GM18870 (cell line): ENCODE results near the gene CARMIL1.

Experiments
- ATAC-seq: cut with Tn5 transposase; IDR thresholded peaks from one replicate; pipeline ENCODE4 v1.9.1; 2021; ENCODE audit warnings: moderate library complexity; ENCODE audit not compliant: unreplicated experiment

Gene CARMIL1

GRCh38 chr6:25601800-25602673 lies 322.9 kb downstream of the CARMIL1 start:
- no peak for ATAC-seq

- ATAC-seq = no peak
These were observed 323.5 kb downstream of the CARMIL1 start for GRCh38 chr6:25602674-25602982.

GRCh38 chr6:25603251-25603650 lies 324.1 kb downstream of the CARMIL1 start:
- ATAC-seq = no peak

GRCh38 chr6:25606151-25606550 lies 327.0 kb downstream of the CARMIL1 start:
- no peak for ATAC-seq

DNA sequence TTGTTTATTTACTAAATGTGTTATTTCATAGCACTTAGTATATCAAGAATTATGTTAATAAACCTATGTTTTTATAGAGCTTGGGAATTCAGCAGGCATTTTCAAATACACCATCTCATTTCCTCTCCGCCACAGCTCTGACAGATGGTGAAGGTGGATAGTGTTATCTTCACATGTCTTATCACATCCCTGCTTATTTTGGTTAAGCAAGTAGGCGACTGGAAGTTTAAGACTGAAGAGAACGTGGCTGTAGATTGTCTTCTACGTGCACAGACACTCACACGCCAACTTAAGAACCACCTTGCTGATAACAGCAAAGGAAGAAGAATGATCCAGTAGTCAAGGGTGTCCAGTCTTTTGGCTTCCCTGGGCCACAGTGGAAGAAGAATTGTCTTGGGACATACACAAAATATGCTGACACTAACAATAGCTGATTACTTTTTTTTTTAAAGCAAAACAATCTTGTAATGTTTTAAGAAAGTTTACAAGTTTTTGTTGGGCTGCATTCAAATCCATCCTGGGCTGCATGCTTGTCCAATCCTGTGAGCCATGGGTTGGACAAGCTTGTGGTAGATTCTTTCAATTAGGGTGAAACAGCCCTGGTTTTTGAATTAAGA lies 329.5 kb downstream of the CARMIL1 start:
- no peak for ATAC-seq

GRCh38 chr6:25612666-25613065 lies 333.5 kb downstream of the CARMIL1 start:
- no peak for ATAC-seq

GRCh38 chr6:25613415-25613814 lies 334.2 kb downstream of the CARMIL1 start:
- ATAC-seq = no peak

- ATAC-seq = no peak
These were observed 334.9 kb downstream of the CARMIL1 start for GRCh38 chr6:25614052-25614451.

- no peak for ATAC-seq
These were observed 336.3 kb downstream of the CARMIL1 start for GRCh38 chr6:25615471-25615870.

- ATAC-seq = no peak
These were observed 338.8 kb downstream of the CARMIL1 start for GRCh38 chr6:25617997-25618396.

DNA sequence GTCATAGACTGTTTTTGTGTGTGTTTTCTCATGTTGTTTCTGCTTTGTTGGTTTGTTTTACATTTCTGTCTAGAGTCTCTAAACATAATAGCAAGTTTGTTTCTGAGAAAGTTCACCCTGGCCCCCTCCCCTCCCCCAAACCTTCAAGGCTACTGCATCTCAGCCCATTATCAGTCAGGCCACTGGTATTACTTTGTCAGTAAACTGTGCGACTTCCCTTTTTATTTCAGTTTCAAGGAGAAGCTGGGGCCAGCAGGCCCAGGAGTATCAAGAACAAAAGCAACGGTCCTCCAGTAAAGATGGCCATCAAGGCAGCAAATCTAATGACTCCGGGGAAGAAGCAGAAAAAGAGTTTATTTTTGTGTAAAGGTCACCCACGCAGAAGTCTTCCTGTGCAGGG lies 340.0 kb downstream of the CARMIL1 start:
- no peak for ATAC-seq

DNA sequence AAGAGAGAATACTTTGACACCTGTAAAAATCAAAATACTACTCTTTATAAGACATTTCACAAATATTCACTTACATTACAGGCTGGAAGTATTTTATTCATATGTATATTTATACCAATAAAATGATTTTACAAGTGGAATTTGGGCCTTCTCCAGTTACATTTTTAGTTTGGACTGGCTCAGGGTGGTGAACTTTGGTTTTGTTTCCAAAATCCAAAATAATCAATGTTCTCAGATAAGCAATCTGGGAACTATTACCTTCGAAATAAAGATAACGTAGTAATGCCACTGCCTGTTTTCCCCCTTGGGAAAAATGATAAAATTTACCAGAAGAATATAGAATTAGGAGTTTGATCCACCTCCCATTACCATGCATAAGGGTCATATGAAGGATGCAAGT lies 341.2 kb downstream of the CARMIL1 start:
- ATAC-seq = no peak

DNA sequence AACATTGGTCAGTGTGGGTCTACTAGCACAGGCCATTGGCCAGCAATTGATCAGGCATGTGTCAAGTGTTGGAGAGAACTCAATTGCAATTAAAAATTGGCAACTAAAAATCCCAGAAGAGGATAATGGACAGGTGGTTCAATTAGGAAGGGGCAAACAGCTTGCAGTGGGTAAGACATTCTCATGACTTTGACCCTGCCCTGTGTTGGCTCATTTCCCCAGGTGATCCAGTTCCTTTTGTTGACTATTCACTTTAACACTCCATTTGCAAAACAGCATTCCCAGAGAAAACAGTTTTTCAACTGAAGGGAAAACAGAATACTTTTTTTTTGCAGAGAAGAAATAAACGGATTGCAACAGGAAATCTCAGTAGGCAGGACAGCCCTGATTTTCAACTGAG lies 343.9 kb downstream of the CARMIL1 start:
- no peak for ATAC-seq

DNA sequence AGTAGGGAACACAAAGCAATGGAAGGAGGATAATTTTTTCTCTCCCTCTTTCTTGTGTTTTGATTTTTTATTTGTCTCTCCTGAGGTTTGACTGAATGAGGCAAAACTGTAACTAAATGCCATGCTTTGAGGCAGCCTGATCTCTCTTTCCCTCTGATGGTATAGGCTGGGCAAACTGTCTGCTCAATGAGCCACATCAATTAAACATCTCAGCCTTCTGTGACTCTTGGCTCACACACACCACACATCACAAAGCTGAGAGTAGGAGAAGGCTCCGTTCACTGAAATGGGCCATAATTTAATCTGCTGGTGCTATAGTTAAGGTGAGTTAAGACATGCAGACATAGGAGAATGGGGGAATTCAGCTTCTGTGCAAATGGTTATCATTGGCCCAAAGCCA lies 344.7 kb downstream of the CARMIL1 start:
- no peak for ATAC-seq

- ATAC-seq = no peak
These were observed 347.8 kb downstream of the CARMIL1 start for GRCh38 chr6:25627001-25627400.

DNA sequence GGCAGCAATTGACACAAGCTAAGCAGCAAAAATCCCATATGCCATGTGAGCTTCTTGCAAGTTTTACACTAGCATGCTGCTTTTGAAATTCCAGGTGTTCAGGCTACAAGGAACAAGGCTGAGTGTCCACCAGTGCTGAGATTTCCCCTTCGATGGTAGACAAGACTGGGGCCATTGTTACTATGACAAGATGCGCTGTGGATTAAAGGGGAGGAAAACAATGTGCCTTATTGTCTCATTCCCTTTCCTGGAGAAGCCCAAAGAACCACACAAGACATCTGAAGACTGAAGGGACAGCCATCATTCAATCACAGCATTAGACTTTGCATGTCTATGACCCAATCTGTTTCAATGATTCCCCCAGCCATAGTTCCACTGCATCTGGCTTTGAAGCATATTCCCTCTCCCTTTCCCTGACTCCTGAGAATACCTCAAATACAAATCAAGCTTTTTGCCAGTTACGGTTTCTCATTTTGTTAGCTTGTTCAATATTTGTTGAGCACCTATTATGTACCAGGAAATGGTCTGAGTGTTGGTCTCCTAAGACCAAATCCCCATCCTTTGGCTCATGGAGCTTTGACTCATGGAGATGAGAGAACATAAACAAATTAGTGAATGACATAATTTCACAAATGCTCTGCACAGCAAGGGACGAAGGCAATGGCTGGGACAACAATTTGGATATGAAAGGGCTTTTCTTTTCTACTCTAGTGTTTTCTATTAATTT lies 349.5 kb downstream of the CARMIL1 start:
- no peak for ATAC-seq

- no peak for ATAC-seq
These were observed 350.0 kb downstream of the CARMIL1 start for GRCh38 chr6:25629198-25629576.

GRCh38 chr6:25630508-25631278 lies 351.5 kb downstream of the CARMIL1 start:
- ATAC-seq = no peak

DNA sequence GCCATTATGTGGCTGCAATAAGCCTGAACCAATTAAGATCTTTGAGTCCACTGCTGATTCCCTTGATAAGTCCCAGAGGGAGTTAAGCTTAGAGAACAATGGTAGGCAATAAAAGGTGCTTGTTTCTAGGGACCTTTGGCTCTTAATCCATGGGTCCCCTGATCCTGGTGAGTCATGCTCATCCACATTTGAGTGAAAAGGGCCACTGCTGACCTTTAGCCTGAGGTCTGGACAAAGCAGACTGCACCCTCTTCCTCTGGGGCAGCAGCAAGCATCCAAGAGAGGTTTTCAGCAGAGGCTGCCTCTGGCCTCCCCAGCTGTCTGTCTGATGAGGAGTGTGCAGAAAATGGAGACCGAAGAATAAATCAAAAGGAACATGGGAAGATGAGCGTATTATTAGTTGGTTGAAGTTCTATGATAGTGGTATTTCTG lies 356.7 kb downstream of the CARMIL1 start:
- ATAC-seq = no peak

GRCh38 chr6:25637211-25637610 lies 358.0 kb downstream of the CARMIL1 start:
- no peak for ATAC-seq

- ATAC-seq = no peak
These were observed 358.8 kb downstream of the CARMIL1 start for GRCh38 chr6:25637960-25638434.
